WERI-Rb-1 (cell line): ENCODE results near the gene TMEM40.

Experiments
- DNase-seq: peaks from one replicate; pipeline ENCODE4 v3.0.0-alpha.2; 2020
- H3K27ac ChIP-seq: fragments of 250-450 bp; sonication (Bioruptor Pico); 2 replicates; pipeline ENCODE4 v1.5.1; 2020; ENCODE audit warnings: mild to moderate bottlenecking, moderate library complexity
- H3K27me3 ChIP-seq: fragments of 250-450 bp; sonication (Bioruptor Pico); 2 replicates; pipeline ENCODE4 v1.5.1; 2021; ENCODE audit warnings: mild to moderate bottlenecking, low read depth, moderate library complexity; ENCODE audit not compliant: insufficient read depth, severe bottlenecking
- H3K36me3 ChIP-seq: fragments of 250-450 bp; sonication (Bioruptor Pico); 2 replicates; pipeline ENCODE4 v1.5.1; 2020; ENCODE audit warnings: mild to moderate bottlenecking, moderate library complexity
- H3K4me3 ChIP-seq: 2 replicates; pipeline ENCODE4 v1.5.1; 2011; ENCODE audit warnings: low read depth, mild to moderate bottlenecking, control low read depth, low read length
- H3K9me3 ChIP-seq: fragments of 250-450 bp; sonication (Bioruptor Pico); 2 replicates; pipeline ENCODE4 v1.5.1; 2021; ENCODE audit warnings: mild to moderate bottlenecking, moderate library complexity; ENCODE audit not compliant: severe bottlenecking
- TF ChIP-seq, protein P1 (sequence below): IDR thresholded peaks from 2 replicates; pipeline ENCODE4 v1.5.1; 2011; ENCODE audit warnings: low read depth, mild to moderate bottlenecking, control low read depth, inconsistent platforms, low read length

Gene TMEM40

DNA sequence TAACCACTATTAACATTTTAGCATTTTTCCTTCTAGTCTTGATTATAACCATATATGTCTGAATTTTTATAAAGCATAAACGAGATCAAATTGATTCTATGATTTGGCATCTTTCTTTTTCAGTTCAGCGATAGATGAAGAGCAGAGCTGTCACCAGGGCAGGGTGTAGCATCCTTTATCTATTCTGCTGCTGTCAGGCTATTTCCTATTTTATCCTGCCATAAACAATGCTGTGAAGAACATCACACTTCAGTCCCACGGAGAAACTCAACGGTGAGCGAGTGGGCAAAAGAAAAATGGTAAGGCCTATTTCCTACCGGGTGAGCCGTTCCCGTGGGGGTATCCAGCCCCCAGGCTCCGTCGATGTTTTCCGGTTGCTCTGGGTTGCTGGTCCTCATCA is 15.5 kb downstream of the TMEM40 start:
- TF ChIP-seq, protein P1, sequence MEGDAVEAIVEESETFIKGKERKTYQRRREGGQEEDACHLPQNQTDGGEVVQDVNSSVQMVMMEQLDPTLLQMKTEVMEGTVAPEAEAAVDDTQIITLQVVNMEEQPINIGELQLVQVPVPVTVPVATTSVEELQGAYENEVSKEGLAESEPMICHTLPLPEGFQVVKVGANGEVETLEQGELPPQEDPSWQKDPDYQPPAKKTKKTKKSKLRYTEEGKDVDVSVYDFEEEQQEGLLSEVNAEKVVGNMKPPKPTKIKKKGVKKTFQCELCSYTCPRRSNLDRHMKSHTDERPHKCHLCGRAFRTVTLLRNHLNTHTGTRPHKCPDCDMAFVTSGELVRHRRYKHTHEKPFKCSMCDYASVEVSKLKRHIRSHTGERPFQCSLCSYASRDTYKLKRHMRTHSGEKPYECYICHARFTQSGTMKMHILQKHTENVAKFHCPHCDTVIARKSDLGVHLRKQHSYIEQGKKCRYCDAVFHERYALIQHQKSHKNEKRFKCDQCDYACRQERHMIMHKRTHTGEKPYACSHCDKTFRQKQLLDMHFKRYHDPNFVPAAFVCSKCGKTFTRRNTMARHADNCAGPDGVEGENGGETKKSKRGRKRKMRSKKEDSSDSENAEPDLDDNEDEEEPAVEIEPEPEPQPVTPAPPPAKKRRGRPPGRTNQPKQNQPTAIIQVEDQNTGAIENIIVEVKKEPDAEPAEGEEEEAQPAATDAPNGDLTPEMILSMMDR, result no peak
- DNase-seq, result no peak
- Histone ChIP-seq H3K9me3 (no peaks in the 10 kb centered on the region), H3K27ac (no peak overlapping the region), H3K36me3 (no peaks in the 10 kb centered on the region), H3K27me3 (no peaks in the 10 kb centered on the region), H3K4me3 (no peak overlapping the region)

- H3K36me3 ChIP-seq, result no peaks in the 10 kb centered on the region
- no peaks in the 10 kb centered on the region for H3K27me3 ChIP-seq
Observed at GRCh38 chr3:12742330-12743107, 16.5 kb downstream of the TMEM40 start.

DNA sequence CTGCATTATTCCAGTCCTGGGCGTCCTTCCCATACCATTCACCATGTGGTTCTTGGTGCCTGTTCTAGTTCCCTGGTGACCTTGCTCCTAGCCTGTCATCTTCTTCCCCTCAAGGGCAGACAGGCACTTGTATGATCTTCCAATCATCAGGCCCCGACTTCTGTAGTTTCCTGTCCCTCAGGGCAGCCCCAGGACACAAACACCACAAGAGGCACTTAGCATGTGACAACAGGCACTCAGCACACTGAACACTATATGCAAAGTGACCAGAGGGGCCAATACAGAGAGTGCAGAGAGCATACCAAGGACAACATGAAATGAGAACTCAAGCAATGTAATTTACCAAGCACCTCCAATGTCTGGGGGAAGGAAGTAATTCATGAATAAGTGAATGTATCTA is 17.9 kb downstream of the TMEM40 start:
- TF ChIP-seq, protein P1, result no peak
- H3K36me3 ChIP-seq, result no peaks in the 10 kb centered on the region
- H3K9me3 ChIP-seq, result no peaks in the 10 kb centered on the region
- no peak overlapping the region for H3K27ac ChIP-seq
- no peak for DNase-seq
- no peak overlapping the region for H3K4me3 ChIP-seq
- no peaks in the 10 kb centered on the region for H3K27me3 ChIP-seq

More at GRCh38 chr3:12742330-12743107, 16.5 kb downstream of the TMEM40 start:
- TF ChIP-seq, protein P1, result no peak
- Histone ChIP-seq H3K9me3 (no peaks in the 10 kb centered on the region), H3K27ac (no peak overlapping the region), H3K4me3 (no peak overlapping the region)
- DNase-seq, result no peak

DNA sequence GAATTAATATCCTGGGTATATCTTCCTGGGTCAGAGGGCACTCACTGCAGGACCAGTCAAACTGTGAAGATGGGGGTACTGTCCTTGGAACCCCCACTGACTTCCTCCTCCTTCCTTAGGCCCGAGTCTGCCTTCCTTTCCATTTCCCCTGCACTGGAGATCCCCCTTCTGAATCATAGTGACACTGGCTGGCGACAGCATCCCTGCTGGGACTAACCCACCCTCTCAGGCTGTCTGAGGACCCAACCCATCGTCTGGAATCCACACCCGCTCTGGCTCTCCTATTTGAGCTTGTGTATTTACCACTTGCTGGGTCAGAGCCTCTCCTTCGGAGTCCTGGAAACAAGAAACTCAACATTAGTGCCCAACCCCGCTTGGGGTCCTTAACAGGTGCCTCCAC is 21.2 kb downstream of the TMEM40 start:
- Histone ChIP-seq H3K4me3 (no peak overlapping the region), H3K27me3 (no peaks in the 10 kb centered on the region), H3K27ac (no peak overlapping the region), H3K36me3 (no peaks in the 10 kb centered on the region), H3K9me3 (no peaks in the 10 kb centered on the region)
- TF ChIP-seq, protein P1, result no peak
- DNase-seq, result no peak

- no peaks in the 10 kb centered on the region for H3K36me3 ChIP-seq
- no peak overlapping the region for H3K27ac ChIP-seq
- H3K27me3 ChIP-seq, result no peaks in the 10 kb centered on the region
- no peaks in the 10 kb centered on the region for H3K9me3 ChIP-seq
- TF ChIP-seq, protein P1, result no peak
- DNase-seq, result no peak
- H3K4me3 ChIP-seq, result no peak overlapping the region
Observed at GRCh38 chr3:12737319-12737718, 21.7 kb downstream of the TMEM40 start.

DNA sequence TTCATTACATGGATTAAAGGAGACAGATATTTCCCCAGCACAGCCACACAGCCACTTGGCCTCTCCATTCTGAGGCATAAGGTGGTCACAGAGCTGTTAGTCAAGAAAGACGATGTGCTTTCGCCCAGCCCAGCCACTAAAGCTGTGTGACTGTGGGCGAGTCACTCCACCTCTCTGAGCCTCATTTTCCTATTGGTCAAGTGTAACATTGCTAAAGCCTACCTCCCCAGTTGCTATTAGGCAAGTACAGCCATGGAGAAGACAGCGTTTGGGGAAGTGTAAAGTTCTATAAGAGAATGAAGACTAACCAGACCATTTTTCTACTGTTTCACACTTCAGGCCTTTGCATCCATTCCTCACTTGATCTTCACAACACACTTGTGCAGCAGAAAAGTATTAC is 24.1 kb downstream of the TMEM40 start:
- TF ChIP-seq, protein P1, result no peak
- no peak overlapping the region for H3K27ac ChIP-seq
- H3K4me3 ChIP-seq, result no peak overlapping the region
- no peaks in the 10 kb centered on the region for H3K27me3 ChIP-seq
- H3K9me3 ChIP-seq, result no peaks in the 10 kb centered on the region
- no peak for DNase-seq
- no peaks in the 10 kb centered on the region for H3K36me3 ChIP-seq
